Trophoblast cell (in vitro differentiated cells and primary cell): ENCODE measurements around the gene SLC7A9.

Source experiments
- DNase-seq, 2 donors: peaks; one replicate each; pipeline ENCODE4 v3.0.0-alpha.2; 2016
- H2AFZ ChIP-seq: 2 replicates; pipeline ENCODE4 v1.6.1; 2013; ENCODE audit warnings: low read length, moderate library complexity, mild to moderate bottlenecking; ENCODE audit not compliant: insufficient read depth, poor library complexity
- H2AK5ac ChIP-seq: 2 replicates; pipeline ENCODE4 v1.6.1; 2013; ENCODE audit warnings: mild to moderate bottlenecking, low read length
- H2BK120ac ChIP-seq: 2 replicates; pipeline ENCODE4 v1.6.1; 2013; ENCODE audit warnings: low read length, mild to moderate bottlenecking, moderate library complexity; ENCODE audit not compliant: insufficient read depth, poor library complexity
- H2BK12ac ChIP-seq: 2 replicates; pipeline ENCODE4 v1.6.1; 2013; ENCODE audit warnings: mild to moderate bottlenecking, low read length, moderate library complexity
- H2BK5ac ChIP-seq: 2 replicates; pipeline ENCODE4 v1.6.1; 2013; ENCODE audit warnings: low read length, low read depth, moderate library complexity, mild to moderate bottlenecking; ENCODE audit not compliant: poor library complexity
- H3K14ac ChIP-seq: 2 replicates; pipeline ENCODE4 v1.6.1; 2013; ENCODE audit warnings: mild to moderate bottlenecking, low read length
- H3K18ac ChIP-seq: 2 replicates; pipeline ENCODE4 v1.6.1; 2013; ENCODE audit warnings: mild to moderate bottlenecking, low read length
- H3K23ac ChIP-seq: 2 replicates; pipeline ENCODE4 v1.6.1; 2013; ENCODE audit warnings: low read length
- H3K27ac ChIP-seq: 2 replicates; pipeline ENCODE4 v1.5.1; 2013; ENCODE audit warnings: low read depth, mild to moderate bottlenecking, inconsistent platforms, low read length, moderate library complexity
- H3K27me3 ChIP-seq: 2 replicates; pipeline ENCODE4 v1.6.1; 2013; ENCODE audit warnings: inconsistent platforms, mild to moderate bottlenecking, low read length, moderate library complexity; ENCODE audit not compliant: insufficient read depth
- H3K36me3 ChIP-seq, 2 experiments: 1 replicate in 1 of 2; 2 replicates in 1 of 2; pipeline ENCODE4 v1.6.1; 2013; ENCODE audit warnings: low read length in 2 of 2, mild to moderate bottlenecking in 2 of 2, moderate library complexity in 1 of 2; ENCODE audit not compliant: insufficient read depth in 2 of 2, control insufficient read depth in 1 of 2
- H3K4ac ChIP-seq: 2 replicates; pipeline ENCODE4 v1.6.1; 2013; ENCODE audit warnings: low read depth, mild to moderate bottlenecking, low read length, moderate library complexity
- H3K4me1 ChIP-seq, 2 experiments: 1 replicate in 1 of 2; 2 replicates in 1 of 2; pipeline ENCODE4 v1.6.1; 2013; ENCODE audit warnings: low read length in 2 of 2, mild to moderate bottlenecking in 2 of 2, moderate library complexity in 1 of 2; ENCODE audit not compliant: insufficient read depth in 2 of 2, control insufficient read depth in 1 of 2
- H3K4me2 ChIP-seq: 2 replicates; pipeline ENCODE4 v1.6.1; 2013; ENCODE audit warnings: inconsistent platforms, mild to moderate bottlenecking, low read length, moderate library complexity
- H3K4me3 ChIP-seq: 2 replicates; pipeline ENCODE4 v1.5.1; 2013; ENCODE audit warnings: mild to moderate bottlenecking, low read depth, low read length, inconsistent platforms
- H3K79me1 ChIP-seq: one replicate; pipeline ENCODE4 v1.6.1; 2013; ENCODE audit warnings: low read length
- H3K79me2 ChIP-seq: 2 replicates; pipeline ENCODE4 v1.6.1; 2013; ENCODE audit warnings: low read length, mild to moderate bottlenecking; ENCODE audit not compliant: control insufficient read depth, insufficient read depth, poor library complexity
- H3K9ac ChIP-seq: 2 replicates; pipeline ENCODE4 v1.6.1; 2013; ENCODE audit warnings: mild to moderate bottlenecking, low read length
- H3K9me3 ChIP-seq: 2 replicates; pipeline ENCODE4 v1.6.1; 2013; ENCODE audit warnings: low read depth, mild to moderate bottlenecking, control low read depth, inconsistent platforms, low read length; ENCODE audit not compliant: insufficient read depth
- H4K12ac ChIP-seq: 2 replicates; pipeline ENCODE4 v1.6.1; 2013; ENCODE audit warnings: low read depth, mild to moderate bottlenecking, low read length, moderate library complexity
- H4K8ac ChIP-seq: 2 replicates; pipeline ENCODE4 v1.6.1; 2013; ENCODE audit warnings: low read depth, mild to moderate bottlenecking, low read length, moderate library complexity
- H4K91ac ChIP-seq: one replicate; pipeline ENCODE4 v1.6.1; 2013; ENCODE audit warnings: low read depth, mild to moderate bottlenecking, low read length, moderate library complexity
- WGBS: extraction: QIAGEN DNeasy Blood & Tissue Kit; methylation state at CpG from one replicate; pipeline ENCODE4 v1.1.7; 2013; ENCODE audit warnings: missing lambda C conversion rate; ENCODE audit not compliant: insufficient read length, insufficient coverage; ENCODE audit errors: extremely low coverage; 5-methylcytosine and 5-hydroxymethylcytosine counted together

The SLC7A9 gene

DNA sequence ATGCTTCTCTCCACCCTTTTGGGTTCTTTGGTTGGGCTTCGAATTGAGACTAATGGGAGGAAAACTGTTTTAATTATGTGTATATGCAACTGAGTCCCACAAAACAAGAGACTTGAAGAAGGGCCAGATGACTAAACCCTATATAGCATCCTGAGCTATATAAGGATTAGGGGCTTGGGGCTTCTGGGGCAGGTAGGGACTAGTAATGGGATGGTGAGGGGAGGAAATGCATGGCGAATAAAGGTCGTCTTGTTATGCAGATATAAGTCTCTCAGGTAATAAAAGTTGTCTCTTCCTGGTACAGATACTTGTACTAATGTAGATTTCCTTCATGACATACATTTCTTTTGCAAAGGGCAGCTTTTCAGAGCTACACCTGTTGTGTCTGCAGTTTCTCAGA lies 2.8 kb upstream of the SLC7A9 start:
- no CpG with 5 or more reads among the region's 3 CpGs for WGBS
- Histone ChIP-seq H3K4me1 (peaks cover 7 to 9% of the 10 kb centered on the region in 2 experiments), H3K4ac (no peak overlapping the region), H2AK5ac (no peak overlapping the region), H3K4me3 (no peak overlapping the region), H2BK5ac (no peak overlapping the region), H4K91ac (no peak overlapping the region), H3K36me3 (no peaks in the 10 kb centered on the region), H3K27me3 (no peaks in the 10 kb centered on the region), H3K23ac (no peak overlapping the region), H3K4me2 (no peak overlapping the region), H4K8ac (no peak overlapping the region), H3K79me2 (peaks cover 2% of the 10 kb centered on the region), H3K14ac (no peak overlapping the region), H2BK12ac (no peak overlapping the region), H3K27ac (no peak overlapping the region), H2BK120ac (no peak overlapping the region), H2AFZ (no peak overlapping the region), H3K9ac (no peak overlapping the region), H3K79me1 (peaks cover 1% of the 10 kb centered on the region), H4K12ac (no peak overlapping the region), H3K18ac (no peak overlapping the region), H3K9me3 (no peaks in the 10 kb centered on the region)
- DNase-seq = no peak

DNA sequence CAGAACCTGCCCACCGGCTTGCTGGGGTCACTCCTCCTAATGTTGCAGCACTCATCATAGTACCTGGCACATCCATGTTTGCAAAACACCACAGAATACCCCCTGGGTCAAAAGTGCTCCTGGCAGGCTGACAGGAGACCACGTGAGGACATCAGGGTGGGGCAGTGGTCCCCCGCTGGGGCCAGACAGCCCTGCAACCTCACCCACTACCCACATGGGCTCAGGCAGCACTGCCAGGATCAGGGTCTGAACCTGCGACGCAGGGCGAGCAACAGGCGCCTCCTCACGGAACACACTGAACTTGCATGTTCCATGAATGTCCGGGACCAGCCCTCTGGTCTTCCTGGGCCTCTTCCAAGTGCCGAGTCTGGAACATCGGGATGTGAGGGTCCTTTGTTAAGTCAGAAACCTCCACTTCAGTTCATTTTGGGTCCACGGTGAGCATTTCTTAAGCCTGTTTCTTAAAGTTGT lies 1.4 kb upstream of the SLC7A9 start:
- Histone ChIP-seq H2AK5ac (no peak overlapping the region), H3K14ac (no peak overlapping the region), H3K79me1 (no peaks in the 10 kb centered on the region), H3K4me1 (peaks cover 4% of the 10 kb centered on the region in 2 experiments), H2BK5ac (no peak overlapping the region), H3K27me3 (no peaks in the 10 kb centered on the region), H3K23ac (no peak overlapping the region), H3K18ac (no peak overlapping the region), H3K4ac (no peak overlapping the region), H2AFZ (no peak overlapping the region), H2BK120ac (no peak overlapping the region), H4K91ac (no peak overlapping the region), H3K27ac (no peak overlapping the region), H3K9me3 (no peaks in the 10 kb centered on the region), H3K79me2 (no peaks in the 10 kb centered on the region), H4K12ac (no peak overlapping the region), H2BK12ac (no peak overlapping the region), H3K9ac (no peak overlapping the region), H3K4me2 (no peak overlapping the region), H3K36me3 (no peaks in the 10 kb centered on the region), H4K8ac (no peak overlapping the region), H3K4me3 (no peak overlapping the region)
- WGBS = no CpG with 5 or more reads among the region's 12 CpGs
- peak; percentile 14 to 34 for DNase-seq

DNA sequence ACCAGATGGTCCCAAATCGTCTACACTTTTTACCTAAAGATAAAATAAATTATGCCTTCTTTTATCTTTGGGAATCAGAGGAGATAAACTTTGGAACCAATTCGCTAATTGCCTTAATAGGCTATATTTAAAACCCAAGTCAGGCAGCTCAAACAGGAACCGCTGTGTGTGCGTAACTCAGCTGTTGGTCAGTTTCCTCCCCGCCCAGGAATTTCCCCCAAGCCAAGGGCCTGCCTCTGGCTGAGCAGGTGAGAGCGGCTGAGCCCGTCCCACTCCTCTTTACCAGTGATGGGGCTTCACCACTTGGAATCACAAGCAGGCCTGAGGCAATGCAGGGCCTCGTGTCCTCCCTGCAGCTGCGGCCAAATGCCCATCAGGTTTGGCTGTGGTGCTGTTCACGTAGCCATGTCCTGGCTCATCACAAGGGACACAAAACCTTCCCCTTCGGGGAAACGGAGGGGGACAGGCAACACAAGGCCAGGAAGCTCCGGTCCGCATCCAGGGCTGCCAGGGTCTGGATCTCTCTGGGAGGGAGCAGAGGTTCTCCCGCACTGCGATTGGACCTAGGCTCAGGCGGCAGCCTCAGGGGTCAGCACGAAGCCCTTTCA lies 503 bp upstream of the SLC7A9 start:
- Histone ChIP-seq H3K4me3 (no peak overlapping the region), H3K9me3 (no peaks in the 10 kb centered on the region), H2AFZ (no peak overlapping the region), H4K12ac (no peak overlapping the region), H2BK120ac (no peak overlapping the region), H2AK5ac (no peak overlapping the region), H3K4ac (no peak overlapping the region), H2BK5ac (no peak overlapping the region), H3K9ac (no peak overlapping the region), H2BK12ac (no peak overlapping the region), H3K27ac (no peak overlapping the region), H3K4me1 (peaks cover 4% of the 10 kb centered on the region in 2 experiments), H3K36me3 (no peaks in the 10 kb centered on the region), H3K4me2 (peak overlapping the region; percentile 22), H4K91ac (no peak overlapping the region), H3K79me1 (no peaks in the 10 kb centered on the region), H3K79me2 (no peaks in the 10 kb centered on the region), H3K18ac (no peak overlapping the region), H3K14ac (no peak overlapping the region), H3K23ac (no peak overlapping the region), H4K8ac (no peak overlapping the region), H3K27me3 (no peaks in the 10 kb centered on the region)
- peak; percentile 78 to 90 for DNase-seq
- no CpG with 5 or more reads among the region's 18 CpGs for WGBS

DNA sequence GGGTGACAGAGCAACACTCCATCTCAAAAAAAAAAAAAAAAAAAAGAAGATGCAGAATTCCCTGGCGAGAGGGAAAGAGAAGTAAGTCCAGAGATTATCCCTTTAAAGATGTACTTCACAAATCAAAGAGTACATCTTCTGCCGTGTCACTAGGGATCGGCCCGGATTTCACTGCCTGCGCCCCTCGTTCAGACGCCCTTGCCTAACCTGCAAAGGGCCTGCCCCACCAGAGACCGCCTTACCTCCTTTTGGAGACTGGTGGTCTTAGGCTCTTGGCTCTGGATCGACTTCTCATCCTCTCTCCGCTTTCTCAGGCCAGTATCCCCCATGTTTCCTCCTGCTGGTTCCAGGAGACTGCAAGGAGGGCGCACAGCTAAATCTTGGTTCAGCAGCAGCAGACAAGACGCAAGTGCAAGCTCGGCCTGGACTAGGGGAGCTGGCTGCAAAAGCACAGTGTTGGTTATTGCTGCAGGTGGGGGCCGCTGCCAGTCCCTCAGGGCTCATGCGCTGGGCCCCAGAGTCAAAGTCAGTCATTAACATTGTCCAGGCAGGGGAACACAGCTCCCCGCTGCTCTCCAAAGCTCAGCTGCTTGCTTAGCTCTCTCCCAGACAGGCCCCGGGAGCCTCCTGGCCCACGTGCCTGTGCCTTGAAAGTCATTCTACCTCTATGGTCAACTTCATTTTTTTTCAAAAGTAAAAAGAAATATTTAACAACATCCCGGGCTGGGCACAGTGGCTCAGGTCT lies 1.2 kb downstream of the SLC7A9 start:
- Histone ChIP-seq H2AK5ac (no peak overlapping the region), H3K18ac (no peak overlapping the region), H3K27ac (no peak overlapping the region), H3K79me1 (no peaks in the 10 kb centered on the region), H4K12ac (no peak overlapping the region), H3K4me3 (no peak overlapping the region), H3K36me3 (no peaks in the 10 kb centered on the region), H3K4me1 (peaks cover 4% of the 10 kb centered on the region in 2 experiments), H4K8ac (no peak overlapping the region), H2BK120ac (no peak overlapping the region), H3K23ac (no peak overlapping the region), H2AFZ (no peak overlapping the region), H2BK12ac (no peak overlapping the region), H4K91ac (no peak overlapping the region), H3K27me3 (no peaks in the 10 kb centered on the region), H3K9me3 (no peaks in the 10 kb centered on the region), H3K4ac (no peak overlapping the region), H3K14ac (no peak overlapping the region), H3K4me2 (no peak overlapping the region), H2BK5ac (no peak overlapping the region), H3K79me2 (no peaks in the 10 kb centered on the region), H3K9ac (no peak overlapping the region)
- no peak for DNase-seq
- no CpG with 5 or more reads among the region's 19 CpGs for WGBS
